Esophagus muscularis mucosa (tissue), 4 donors: Measurements from ENCODE around the gene IFNLR1. TPM values are rescaled to one million over a fixed set of nuclear protein-coding genes. Genes with fewer than 3 reads are reported as not detected.

ENCODE experiments used
- DNase-seq: peaks from one replicate; pipeline ENCODE4 v3.0.0-alpha.2; 2017; ENCODE audit errors: extremely low spot score
- H3K27ac ChIP-seq, 4 donors: fragments of 200-600 bp; sonication (generic); replicated peaks in 1 of 4; 1 replicate in 3 of 4; 2 replicates in 1 of 4; pipeline ENCODE4 v1.5.1; 2016 to 2019; ENCODE audit warnings: mild to moderate bottlenecking in 1 of 4
- H3K27me3 ChIP-seq, 4 donors: fragments of 200-600 bp; sonication (generic); one replicate each; pipeline versions ENCODE4 v1.5.1 to v1.6.0; 2016 to 2019
- H3K36me3 ChIP-seq, 4 donors: fragments of 200-600 bp; sonication (generic); one replicate each; pipeline ENCODE4 v1.5.1; 2016 to 2019
- H3K4me1 ChIP-seq, 4 donors: fragments of 200-600 bp; sonication (generic); one replicate each; pipeline ENCODE4 v1.5.1; 2016 to 2019
- H3K4me3 ChIP-seq, 4 donors: fragments of 200-600 bp; sonication (generic); 1 replicate in 2 of 4; 2 replicates in 2 of 4; pipeline ENCODE4 v1.5.1; 2016 to 2019; ENCODE audit warnings: mild to moderate bottlenecking in 4 of 4, moderate library complexity in 1 of 4
- H3K9me3 ChIP-seq, 4 donors: fragments of 200-600 bp; sonication (generic); 1 replicate in 3 of 4; 2 replicates in 1 of 4; pipeline ENCODE4 v1.5.1; 2016 to 2019
- CTCF ChIP-seq, 3 experiments: fragments of 200-600 bp in 2 of 3; fragments of 450-650 bp in 1 of 3; sonication (generic) in 2 of 3; IDR thresholded peaks; one replicate each; pipeline ENCODE4 v1.5.1; 2017 to 2019; ENCODE audit warnings: antibody characterized with exemption in 3 of 3, mild to moderate bottlenecking in 2 of 3, moderate library complexity in 1 of 3
- EP300 ChIP-seq: sonication (generic); formaldehyde crosslinking; IDR thresholded peaks from one replicate; pipeline ENCODE4 v1.6.1; 2017; ENCODE audit warnings: antibody characterized with exemption
- POLR2A ChIP-seq: fragments of 450-650 bp; IDR thresholded peaks from one replicate; pipeline ENCODE4 v1.6.1; 2017; ENCODE audit warnings: antibody characterized with exemption, moderate library complexity, mild to moderate bottlenecking, low read depth
- POLR2AphosphoS5 ChIP-seq, 2 donors: sonication (generic); formaldehyde crosslinking; IDR thresholded peaks; one replicate each; pipeline ENCODE4 v1.6.1; 2017; ENCODE audit warnings: antibody characterized with exemption in 2 of 2
- WGBS: methylation state at CpG from one replicate; pipeline ENCODE4 v1.1.5; 2018; 5-methylcytosine and 5-hydroxymethylcytosine counted together
- intact Hi-C: fragments of 100-400 bp; cut with DNase I; formaldehyde crosslinking; loops from one replicate; pipeline ENCODE4 v1.15.1; 2023
- total RNA-seq, 4 donors: library from RNA; depleted of rRNA; stranded (reverse); fragments of >200 nt; gene quantifications; one replicate each; pipeline versions ENCODE4 v1.1.0 to v1.2.1, GENCODE V29; 2016

IFNLR1 gene
- 1 to 10 TPM in 2 of 4 donors, under 1 TPM in 2; 0.50 to 2.0 (median 1.2) TPM for total RNA-seq

DNA sequence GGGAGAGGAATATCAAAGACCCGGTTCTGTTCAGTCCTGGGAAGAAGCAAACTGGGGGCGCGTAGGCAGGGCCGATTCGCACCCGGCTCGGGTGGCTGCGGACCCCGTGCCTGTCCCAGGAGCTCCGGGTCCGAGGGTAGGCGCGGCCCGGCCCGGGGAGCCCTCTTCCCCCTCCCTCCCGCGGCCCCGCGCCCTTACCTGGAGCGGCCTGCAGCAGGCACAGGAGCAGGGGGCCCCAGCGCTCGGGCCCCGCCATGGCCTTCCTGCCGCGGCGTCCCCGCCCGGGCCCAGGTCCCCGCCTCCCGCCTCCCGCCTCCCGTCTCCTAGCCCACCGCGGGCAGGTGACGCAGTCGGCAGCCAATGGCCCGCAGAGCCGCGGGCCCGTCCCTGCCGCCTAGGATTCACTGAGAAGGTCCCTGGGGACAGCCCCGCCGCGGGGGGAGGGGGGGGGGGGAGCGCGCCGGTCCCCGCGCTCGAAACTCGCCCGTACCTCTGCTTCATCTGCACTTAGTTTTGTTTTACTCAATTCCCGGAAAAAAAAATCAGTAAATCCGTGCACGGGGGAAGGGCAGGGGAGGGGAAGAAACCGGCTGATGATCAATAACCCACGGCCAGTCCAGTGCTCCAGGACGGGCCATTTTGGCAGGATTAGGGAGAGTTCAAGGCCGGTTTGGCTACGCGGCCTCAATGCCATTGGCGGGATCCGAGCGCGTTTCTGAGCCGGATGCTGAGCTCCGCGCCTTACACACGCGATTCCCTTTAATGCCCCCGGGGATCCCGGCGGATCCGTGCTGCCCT is at the start of gene IFNLR1:
TSS of gene IFNLR1 (minus strand) at position 297 of the 798 bp plus-strand sequence. CDS start at position 256, 41 bp downstream.
- no peaks in the 10 kb centered on the region for H3K9me3 ChIP-seq
- intact Hi-C loops: no loop called here
- H3K4me1 ChIP-seq: peaks cover 4 to 18% (median 16%) of the 10 kb centered on the region in 4 donors
- H3K4me3 ChIP-seq: peak within 1 kb of the TSS; percentile 56 to 69 (median 65)
- WGBS: 12% methylated on average over 20 of the region's 74 CpGs
- no peak for DNase-seq
- TF ChIP-seq POLR2AphosphoS5 (IDR thresholded peaks at IDR 0.05) (no peak), CTCF (IDR thresholded peaks at IDR 0.05) (no peak), EP300 (no peak), POLR2A (no peak)
- H3K36me3 ChIP-seq: no peaks in the 10 kb centered on the region
- H3K27me3 ChIP-seq: peaks cover 0 to 49% (median 0%) of the 10 kb centered on the region in 4 donors
- peak within 1 kb of the TSS; percentile 56 to 83 (median 64) for H3K27ac ChIP-seq

- WGBS: 58% methylated on average over 17 of the region's 17 CpGs
- Histone ChIP-seq H3K9me3 (no peaks in the 10 kb centered on the region), H3K27ac (no peak overlapping the region), H3K4me1 (peaks cover 0 to 7% (median 2%) of the 10 kb centered on the region in 4 donors), H3K36me3 (no peaks in the 10 kb centered on the region), H3K4me3 (no peak overlapping the region), H3K27me3 (peaks cover 0 to 21% (median 0%) of the 10 kb centered on the region in 4 donors)
- TF ChIP-seq POLR2A: no peak
- intact Hi-C loops: no loop called here
- no peak for DNase-seq
Observed at GRCh38 chr1:24235921-24236788, 49.1 kb upstream of the IFNLR1 start.

DNA sequence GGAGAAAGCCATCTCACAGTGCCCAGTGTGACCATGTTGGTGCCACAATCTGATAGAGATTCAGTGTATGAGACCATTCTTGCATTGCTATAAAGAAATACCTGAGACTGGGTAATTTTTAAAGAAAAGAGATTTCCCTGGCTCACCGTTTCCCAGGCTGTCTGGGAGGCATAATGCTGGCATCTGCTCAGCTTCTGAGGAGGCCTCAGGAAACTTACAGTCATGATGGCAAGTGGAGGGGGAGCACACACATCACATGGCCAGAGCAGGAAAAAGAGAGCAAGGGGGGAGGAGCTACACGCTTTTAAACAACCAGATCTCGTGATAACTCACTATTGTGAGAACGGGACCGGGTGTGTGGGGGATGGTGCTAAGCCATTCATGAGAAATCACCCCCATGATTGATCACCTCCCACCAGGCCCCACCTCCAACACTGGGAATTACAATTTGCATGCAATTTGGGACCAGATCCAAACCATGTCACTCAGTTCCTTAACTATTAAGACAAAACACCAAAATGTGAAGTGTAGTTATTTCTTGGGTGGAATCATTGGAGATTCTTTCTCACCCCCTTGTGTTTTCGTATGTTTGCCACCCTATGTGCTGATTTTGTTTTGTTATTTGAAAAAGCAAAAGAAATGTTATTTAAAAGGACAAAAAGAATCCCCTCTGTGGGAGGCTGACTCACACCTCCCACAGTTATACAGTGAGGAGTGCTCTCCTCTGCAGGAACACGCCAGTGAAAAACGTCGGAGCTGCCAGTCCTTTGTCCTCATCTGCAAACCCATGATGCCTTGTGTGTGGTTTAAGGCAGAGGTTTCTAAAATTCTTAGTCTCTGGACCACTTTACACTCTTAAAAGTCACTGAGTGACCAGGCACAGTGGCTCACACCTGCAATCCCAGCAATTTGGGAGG is 46.9 kb upstream of the IFNLR1 start:
- no peak for DNase-seq
- Histone ChIP-seq H3K27ac (no peak overlapping the region), H3K9me3 (no peaks in the 10 kb centered on the region), H3K27me3 (peaks cover 0 to 21% (median 0%) of the 10 kb centered on the region in 4 donors), H3K4me1 (peaks cover 0 to 7% (median 2%) of the 10 kb centered on the region in 4 donors), H3K4me3 (no peak overlapping the region), H3K36me3 (no peaks in the 10 kb centered on the region)
- intact Hi-C loops: no loop called here
- TF ChIP-seq POLR2A: no peak
- no peak for TF ChIP-seq POLR2AphosphoS5 (IDR thresholded peaks at IDR 0.05)
- TF ChIP-seq CTCF (IDR thresholded peaks at IDR 0.05): no peak
- no peak for TF ChIP-seq EP300
- WGBS: 63% methylated on average over 9 of the region's 9 CpGs

DNA sequence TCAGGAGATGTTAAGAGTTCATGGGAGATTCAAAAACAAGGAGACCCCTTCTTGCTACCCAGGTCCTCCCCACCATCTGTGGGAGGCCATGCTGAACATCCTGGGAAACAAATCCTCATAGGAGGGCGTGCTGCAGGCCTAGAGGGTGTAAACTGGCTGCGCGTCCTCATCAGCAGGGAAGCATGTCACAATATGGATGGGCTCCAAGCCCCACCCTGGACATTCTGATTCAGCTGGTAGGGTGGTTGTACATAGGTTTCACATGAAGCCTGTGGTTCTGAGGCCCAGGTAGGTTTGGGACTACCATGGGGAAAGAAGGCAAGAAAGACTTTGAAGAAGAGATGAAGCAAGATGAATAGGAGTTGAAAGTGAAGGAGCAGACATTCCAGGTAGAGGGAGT is 44.6 kb upstream of the IFNLR1 start:
- TF ChIP-seq CTCF (IDR thresholded peaks at IDR 0.05): no peak
- TF ChIP-seq POLR2AphosphoS5 (IDR thresholded peaks at IDR 0.05): no peak
- no peak for TF ChIP-seq POLR2A
- no peak for TF ChIP-seq EP300
- Histone ChIP-seq H3K4me1 (peaks cover 0 to 4% (median 1%) of the 10 kb centered on the region in 4 donors), H3K27me3 (peaks cover 0 to 12% (median 0%) of the 10 kb centered on the region in 4 donors), H3K9me3 (no peaks in the 10 kb centered on the region), H3K36me3 (no peaks in the 10 kb centered on the region), H3K4me3 (no peak overlapping the region), H3K27ac (no peak overlapping the region)
- intact Hi-C loops: no loop called here
- DNase-seq: no peak
- 86% methylated on average over 3 of the region's 3 CpGs for WGBS
